ENCODE measurements around the gene BUB1B. TPM values are rescaled to one million over a fixed set of nuclear protein-coding genes. Genes with fewer than 3 reads are reported as not detected.
"Not testable (repeated sequence)": the region's sequence is repeated elsewhere in the genome, so short reads cannot be mapped to it uniquely, and the experiment has no call there.

The BUB1B gene, protein sequence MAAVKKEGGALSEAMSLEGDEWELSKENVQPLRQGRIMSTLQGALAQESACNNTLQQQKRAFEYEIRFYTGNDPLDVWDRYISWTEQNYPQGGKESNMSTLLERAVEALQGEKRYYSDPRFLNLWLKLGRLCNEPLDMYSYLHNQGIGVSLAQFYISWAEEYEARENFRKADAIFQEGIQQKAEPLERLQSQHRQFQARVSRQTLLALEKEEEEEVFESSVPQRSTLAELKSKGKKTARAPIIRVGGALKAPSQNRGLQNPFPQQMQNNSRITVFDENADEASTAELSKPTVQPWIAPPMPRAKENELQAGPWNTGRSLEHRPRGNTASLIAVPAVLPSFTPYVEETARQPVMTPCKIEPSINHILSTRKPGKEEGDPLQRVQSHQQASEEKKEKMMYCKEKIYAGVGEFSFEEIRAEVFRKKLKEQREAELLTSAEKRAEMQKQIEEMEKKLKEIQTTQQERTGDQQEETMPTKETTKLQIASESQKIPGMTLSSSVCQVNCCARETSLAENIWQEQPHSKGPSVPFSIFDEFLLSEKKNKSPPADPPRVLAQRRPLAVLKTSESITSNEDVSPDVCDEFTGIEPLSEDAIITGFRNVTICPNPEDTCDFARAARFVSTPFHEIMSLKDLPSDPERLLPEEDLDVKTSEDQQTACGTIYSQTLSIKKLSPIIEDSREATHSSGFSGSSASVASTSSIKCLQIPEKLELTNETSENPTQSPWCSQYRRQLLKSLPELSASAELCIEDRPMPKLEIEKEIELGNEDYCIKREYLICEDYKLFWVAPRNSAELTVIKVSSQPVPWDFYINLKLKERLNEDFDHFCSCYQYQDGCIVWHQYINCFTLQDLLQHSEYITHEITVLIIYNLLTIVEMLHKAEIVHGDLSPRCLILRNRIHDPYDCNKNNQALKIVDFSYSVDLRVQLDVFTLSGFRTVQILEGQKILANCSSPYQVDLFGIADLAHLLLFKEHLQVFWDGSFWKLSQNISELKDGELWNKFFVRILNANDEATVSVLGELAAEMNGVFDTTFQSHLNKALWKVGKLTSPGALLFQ
- 0.79 and 0.90 TPM in 2 replicates for total RNA-seq

DNA sequence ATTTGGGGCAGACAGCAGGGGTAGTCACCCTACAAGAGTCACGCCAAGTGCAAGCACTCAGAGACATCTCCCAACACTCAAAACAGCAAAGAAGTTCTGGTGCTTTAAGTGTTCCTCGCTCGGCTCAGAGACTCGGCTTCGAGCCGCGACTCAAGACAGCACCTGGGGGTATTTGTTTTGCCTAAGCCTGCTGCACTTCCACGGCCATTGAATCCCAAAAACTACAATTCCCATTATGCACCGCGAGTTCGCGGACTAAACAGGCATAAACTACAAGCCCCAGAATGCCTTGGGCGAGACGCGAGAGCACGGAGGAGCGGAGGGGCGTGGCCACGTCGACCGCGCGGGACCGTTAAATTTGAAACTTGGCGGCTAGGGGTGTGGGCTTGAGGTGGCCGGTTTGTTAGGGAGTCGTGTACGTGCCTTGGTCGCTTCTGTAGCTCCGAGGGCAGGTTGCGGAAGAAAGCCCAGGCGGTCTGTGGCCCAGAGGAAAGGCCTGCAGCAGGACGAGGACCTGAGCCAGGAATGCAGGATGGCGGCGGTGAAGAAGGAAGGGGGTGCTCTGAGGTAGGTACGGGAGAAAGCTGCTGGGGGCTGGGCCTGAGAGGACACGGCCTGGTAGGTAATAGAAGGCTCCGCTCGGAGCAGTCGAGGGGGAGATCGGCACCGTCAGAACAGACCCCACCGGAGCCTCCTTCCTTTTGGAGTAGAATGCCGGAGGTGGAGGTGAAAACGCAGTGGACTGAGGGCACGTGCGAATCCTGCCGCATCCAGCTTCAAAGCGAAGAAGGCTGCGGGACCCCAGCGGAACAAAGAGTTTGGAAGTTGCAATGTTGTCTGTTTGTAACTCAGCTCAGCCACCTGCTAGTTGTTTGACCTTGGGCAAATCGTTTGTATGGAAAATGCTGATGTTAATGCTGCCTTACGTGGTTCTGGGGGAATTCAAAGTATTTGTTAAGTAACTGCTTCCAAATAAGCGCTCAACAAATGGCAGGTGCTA lies at the start of gene BUB1B:
BUB1B (plus strand) TSS at position 381 of the 1,000 bp plus-strand sequence; CDS start at position 533, 152 bp downstream.
- Histone ChIP-seq H3K4me3 (ENCODE audit: low read depth, low read length) (peak within 1 kb of the TSS; percentile 75), H3K36me3 (ENCODE audit: control insufficient read depth, insufficient read depth, low read length) (no peaks in the 10 kb centered on the region), H3K27me3 (ENCODE audit: control insufficient read depth, insufficient read depth, low read length) (no peaks in the 10 kb centered on the region)
- no peak for FAIRE-seq
- TF ChIP-seq, protein P1, sequence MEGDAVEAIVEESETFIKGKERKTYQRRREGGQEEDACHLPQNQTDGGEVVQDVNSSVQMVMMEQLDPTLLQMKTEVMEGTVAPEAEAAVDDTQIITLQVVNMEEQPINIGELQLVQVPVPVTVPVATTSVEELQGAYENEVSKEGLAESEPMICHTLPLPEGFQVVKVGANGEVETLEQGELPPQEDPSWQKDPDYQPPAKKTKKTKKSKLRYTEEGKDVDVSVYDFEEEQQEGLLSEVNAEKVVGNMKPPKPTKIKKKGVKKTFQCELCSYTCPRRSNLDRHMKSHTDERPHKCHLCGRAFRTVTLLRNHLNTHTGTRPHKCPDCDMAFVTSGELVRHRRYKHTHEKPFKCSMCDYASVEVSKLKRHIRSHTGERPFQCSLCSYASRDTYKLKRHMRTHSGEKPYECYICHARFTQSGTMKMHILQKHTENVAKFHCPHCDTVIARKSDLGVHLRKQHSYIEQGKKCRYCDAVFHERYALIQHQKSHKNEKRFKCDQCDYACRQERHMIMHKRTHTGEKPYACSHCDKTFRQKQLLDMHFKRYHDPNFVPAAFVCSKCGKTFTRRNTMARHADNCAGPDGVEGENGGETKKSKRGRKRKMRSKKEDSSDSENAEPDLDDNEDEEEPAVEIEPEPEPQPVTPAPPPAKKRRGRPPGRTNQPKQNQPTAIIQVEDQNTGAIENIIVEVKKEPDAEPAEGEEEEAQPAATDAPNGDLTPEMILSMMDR (IDR thresholded peaks at IDR 0.05; ENCODE audit: insufficient read depth, low read length, severe bottlenecking) = no peak
- peak; percentile 92 for DNase-seq (ENCODE audit: low read depth)

DNA sequence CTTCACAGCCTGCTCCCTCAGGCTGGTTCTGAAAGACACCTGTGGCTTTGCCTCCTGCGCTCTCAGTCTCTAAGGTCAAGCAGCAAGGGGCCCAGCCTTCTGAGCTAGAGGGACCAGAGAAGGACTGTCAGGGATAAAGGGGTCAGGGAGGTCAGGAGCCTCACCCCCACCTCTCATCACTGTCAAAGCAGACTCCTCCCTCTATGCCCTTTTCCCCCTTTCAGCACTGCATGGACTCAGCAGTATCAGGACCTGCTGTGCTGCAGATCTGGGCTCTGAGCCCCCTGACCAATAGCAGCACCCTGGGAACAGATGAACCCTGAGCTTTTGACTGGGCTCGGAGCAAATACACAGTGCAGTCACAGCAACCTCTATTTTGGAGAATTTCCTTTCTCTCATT lies 49.0 kb upstream of the BUB1B start:
- Histone ChIP-seq H3K27me3 (ENCODE audit: control insufficient read depth, insufficient read depth, low read length) (peaks cover 1% of the 10 kb centered on the region), H3K4me3 (ENCODE audit: low read depth, low read length) (no peak overlapping the region), H3K36me3 (ENCODE audit: control insufficient read depth, insufficient read depth, low read length) (no peaks in the 10 kb centered on the region)
- TF ChIP-seq, protein P1 (IDR thresholded peaks at IDR 0.05; ENCODE audit: insufficient read depth, low read length, severe bottlenecking) = no peak
- DNase-seq (ENCODE audit: low read depth) (no peak), FAIRE-seq (no peak)

DNA sequence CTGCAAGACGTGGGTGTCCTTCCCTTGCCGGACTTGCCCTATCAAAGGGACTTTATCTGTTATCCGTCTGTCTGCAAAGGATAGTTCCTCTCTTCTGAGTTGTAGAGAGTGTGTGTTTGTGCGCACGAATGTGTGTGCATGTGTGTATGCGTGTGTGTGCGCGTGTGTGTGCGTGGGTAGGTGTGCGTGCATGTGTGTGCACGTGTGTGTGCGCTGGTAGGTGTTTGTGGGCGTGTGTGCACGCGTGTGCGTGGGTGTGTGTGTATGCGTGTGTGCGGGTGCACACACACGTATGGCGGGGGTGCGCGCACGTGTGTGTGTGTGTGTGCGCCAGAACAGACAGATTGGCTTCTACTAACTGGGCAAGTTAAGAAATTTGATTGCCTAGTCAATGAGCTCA lies 48.1 kb upstream of the BUB1B start:
- DNase-seq (ENCODE audit: low read depth) = no peak

DNA sequence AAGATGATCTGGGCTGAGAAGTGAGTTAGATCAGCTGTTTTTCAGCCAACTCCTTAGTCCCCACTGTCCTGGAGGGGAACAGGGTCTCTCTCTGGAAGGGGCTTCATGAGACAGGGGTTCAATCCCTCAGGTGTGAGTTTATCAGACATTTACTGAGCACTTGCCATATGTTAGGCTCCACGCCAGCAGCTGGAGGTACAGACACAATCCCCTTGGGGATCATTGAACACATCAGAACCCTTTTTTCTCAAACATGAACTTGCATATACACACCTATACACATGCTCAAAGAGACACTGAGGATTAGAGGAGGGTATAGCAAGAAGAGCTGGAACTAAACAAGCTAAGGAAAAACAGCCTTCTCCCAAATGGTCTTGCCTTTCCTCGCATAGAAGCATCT lies 46.7 kb upstream of the BUB1B start:
- TF ChIP-seq, protein P1 (IDR thresholded peaks at IDR 0.05; ENCODE audit: insufficient read depth, low read length, severe bottlenecking) = no peak
- H3K27me3 ChIP-seq (ENCODE audit: control insufficient read depth, insufficient read depth, low read length) = peaks cover 1% of the 10 kb centered on the region
- no peak overlapping the region for H3K4me3 ChIP-seq (ENCODE audit: low read depth, low read length)
- no peaks in the 10 kb centered on the region for H3K36me3 ChIP-seq (ENCODE audit: control insufficient read depth, insufficient read depth, low read length)
- DNase-seq (ENCODE audit: low read depth) = no peak
- no peak for FAIRE-seq

More for the DNA sequence above, 48.1 kb upstream of the BUB1B start:
- H3K27me3 ChIP-seq (ENCODE audit: control insufficient read depth, insufficient read depth, low read length) = peaks cover 1% of the 10 kb centered on the region
- no peak overlapping the region for H3K4me3 ChIP-seq (ENCODE audit: low read depth, low read length)
- TF ChIP-seq, protein P1 (IDR thresholded peaks at IDR 0.05; ENCODE audit: insufficient read depth, low read length, severe bottlenecking) = no peak
- no peak for FAIRE-seq
- H3K36me3 ChIP-seq (ENCODE audit: control insufficient read depth, insufficient read depth, low read length) = no peaks in the 10 kb centered on the region

DNA sequence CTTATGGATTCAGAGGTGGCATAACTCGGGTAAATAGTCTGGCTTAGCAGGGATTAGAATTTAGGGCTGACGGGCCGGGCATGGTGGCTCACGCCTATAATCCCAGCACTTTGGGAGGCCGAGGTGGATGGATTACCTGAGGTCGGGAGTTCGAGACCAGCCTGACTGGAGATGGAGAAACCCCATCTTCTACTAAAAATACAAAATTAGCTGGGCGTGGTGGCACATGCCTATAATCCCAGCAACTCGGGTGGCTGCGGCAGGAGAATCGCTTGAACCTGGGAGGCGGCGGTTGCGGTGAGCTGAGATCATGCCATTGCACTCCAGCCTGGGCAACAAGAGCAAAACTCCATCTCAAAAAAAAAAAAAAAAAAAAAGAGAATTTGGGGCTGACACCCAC lies 45.8 kb upstream of the BUB1B start:
- H3K4me3 ChIP-seq (ENCODE audit: low read depth, low read length); H3K27me3 ChIP-seq (ENCODE audit: control insufficient read depth, insufficient read depth, low read length); DNase-seq (ENCODE audit: low read depth); FAIRE-seq; H3K36me3 ChIP-seq (ENCODE audit: control insufficient read depth, insufficient read depth, low read length): not testable (repeated sequence)

Measured in bronchial epithelial cell (primary cell).